ENCODE results near the gene IGFN1.

GRCh38 chr1:201276891-201277290, 86.3 kb downstream of the IGFN1 start:
- no peak for TF ChIP-seq POLR2A (IDR thresholded peaks at IDR 0.05; ENCODE audit: low read length)
- no peak for TF ChIP-seq GATA1 (IDR thresholded peaks at IDR 0.05; ENCODE audit: low read depth, low read length)

All from erythroblast (primary cell).